ENCODE data around the gene LTBP1. TPM values are rescaled to one million over a fixed set of nuclear protein-coding genes. Genes with fewer than 3 reads are reported as not detected.

The LTBP1 gene
- total RNA-seq, 1 donor from 2014 or later, result 327 TPM

DNA sequence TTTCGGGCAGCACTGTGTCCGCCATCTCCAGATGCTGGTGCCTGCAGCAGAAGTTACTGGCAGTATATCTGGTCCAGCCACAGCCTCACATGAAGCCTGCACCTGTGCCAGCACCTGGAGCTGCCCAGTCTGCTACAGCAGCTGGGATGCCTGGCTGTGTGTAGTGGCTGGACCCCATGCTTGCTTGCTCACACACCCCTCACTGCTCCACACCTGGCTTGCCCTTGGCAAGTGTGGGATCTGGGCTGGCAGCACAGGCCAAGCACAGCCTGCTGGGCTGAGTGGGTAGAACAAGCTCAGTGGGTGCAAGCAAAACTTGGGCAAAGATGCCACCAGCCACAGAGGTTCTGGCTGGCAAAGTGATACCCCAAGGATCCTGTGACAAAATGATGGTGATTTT, 320.3 kb downstream of the LTBP1 start:
- Mint-ChIP-seq H3K27ac (ENCODE audit: unreplicated experiment) (no peak overlapping the region), H3K4me3 (ENCODE audit: unreplicated experiment) (no peak overlapping the region), H3K27me3 (ENCODE audit: unreplicated experiment) (peaks cover 2% of the 10 kb centered on the region), H3K9me3 (ENCODE audit: unreplicated experiment) (no peaks in the 10 kb centered on the region), H3K36me3 (ENCODE audit: low read depth, unreplicated experiment) (peaks cover 58% of the 10 kb centered on the region), H3K4me1 (ENCODE audit: unreplicated experiment) (peaks cover 4% of the 10 kb centered on the region)
- TF ChIP-seq, protein P1, sequence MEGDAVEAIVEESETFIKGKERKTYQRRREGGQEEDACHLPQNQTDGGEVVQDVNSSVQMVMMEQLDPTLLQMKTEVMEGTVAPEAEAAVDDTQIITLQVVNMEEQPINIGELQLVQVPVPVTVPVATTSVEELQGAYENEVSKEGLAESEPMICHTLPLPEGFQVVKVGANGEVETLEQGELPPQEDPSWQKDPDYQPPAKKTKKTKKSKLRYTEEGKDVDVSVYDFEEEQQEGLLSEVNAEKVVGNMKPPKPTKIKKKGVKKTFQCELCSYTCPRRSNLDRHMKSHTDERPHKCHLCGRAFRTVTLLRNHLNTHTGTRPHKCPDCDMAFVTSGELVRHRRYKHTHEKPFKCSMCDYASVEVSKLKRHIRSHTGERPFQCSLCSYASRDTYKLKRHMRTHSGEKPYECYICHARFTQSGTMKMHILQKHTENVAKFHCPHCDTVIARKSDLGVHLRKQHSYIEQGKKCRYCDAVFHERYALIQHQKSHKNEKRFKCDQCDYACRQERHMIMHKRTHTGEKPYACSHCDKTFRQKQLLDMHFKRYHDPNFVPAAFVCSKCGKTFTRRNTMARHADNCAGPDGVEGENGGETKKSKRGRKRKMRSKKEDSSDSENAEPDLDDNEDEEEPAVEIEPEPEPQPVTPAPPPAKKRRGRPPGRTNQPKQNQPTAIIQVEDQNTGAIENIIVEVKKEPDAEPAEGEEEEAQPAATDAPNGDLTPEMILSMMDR (IDR thresholded peaks at IDR 0.05; ENCODE audit: unreplicated experiment), result no peak
- DNase-seq (ENCODE audit: low spot score), result no peak

DNA sequence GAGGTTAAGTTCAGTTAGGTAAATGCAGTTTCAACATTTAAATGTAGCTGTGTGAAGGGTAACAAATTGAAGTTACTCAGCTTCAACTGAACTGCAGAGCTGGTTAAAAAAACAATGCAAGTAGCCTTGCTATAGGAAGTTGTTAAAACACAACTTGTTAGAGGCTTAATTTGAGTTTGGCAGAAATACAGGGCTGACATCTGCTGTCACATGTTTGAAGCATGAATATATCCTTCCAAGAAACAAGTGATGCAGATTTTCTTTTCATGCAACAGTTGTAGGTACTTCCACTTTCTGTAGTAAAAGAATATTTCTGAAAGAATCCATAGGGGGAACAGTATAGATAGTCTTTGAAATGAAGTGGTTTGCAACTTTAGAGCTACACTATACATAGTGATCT, 321.0 kb downstream of the LTBP1 start:
- Mint-ChIP-seq H3K27me3 (ENCODE audit: unreplicated experiment) (peaks cover 2% of the 10 kb centered on the region), H3K4me3 (ENCODE audit: unreplicated experiment) (no peak overlapping the region), H3K27ac (ENCODE audit: unreplicated experiment) (no peak overlapping the region), H3K4me1 (ENCODE audit: unreplicated experiment) (peaks cover 4% of the 10 kb centered on the region), H3K36me3 (ENCODE audit: low read depth, unreplicated experiment) (peaks cover 57% of the 10 kb centered on the region), H3K9me3 (ENCODE audit: unreplicated experiment) (no peaks in the 10 kb centered on the region)
- TF ChIP-seq, protein P1 (IDR thresholded peaks at IDR 0.05; ENCODE audit: unreplicated experiment), result no peak
- no peak for DNase-seq (ENCODE audit: low spot score)

GRCh38 chr2:33268246-33268831, 321.6 kb downstream of the LTBP1 start:
- peaks cover 2% of the 10 kb centered on the region for H3K27me3 Mint-ChIP-seq (ENCODE audit: unreplicated experiment)
- DNase-seq (ENCODE audit: low spot score), result no peak
- H3K4me3 Mint-ChIP-seq (ENCODE audit: unreplicated experiment), result no peak overlapping the region
- TF ChIP-seq, protein P1 (IDR thresholded peaks at IDR 0.05; ENCODE audit: unreplicated experiment), result no peak
- peaks cover 51% of the 10 kb centered on the region for H3K36me3 Mint-ChIP-seq (ENCODE audit: low read depth, unreplicated experiment)
- no peak overlapping the region for H3K27ac Mint-ChIP-seq (ENCODE audit: unreplicated experiment)
- H3K4me1 Mint-ChIP-seq (ENCODE audit: unreplicated experiment), result peaks cover 4% of the 10 kb centered on the region
- H3K9me3 Mint-ChIP-seq (ENCODE audit: unreplicated experiment), result no peaks in the 10 kb centered on the region

DNA sequence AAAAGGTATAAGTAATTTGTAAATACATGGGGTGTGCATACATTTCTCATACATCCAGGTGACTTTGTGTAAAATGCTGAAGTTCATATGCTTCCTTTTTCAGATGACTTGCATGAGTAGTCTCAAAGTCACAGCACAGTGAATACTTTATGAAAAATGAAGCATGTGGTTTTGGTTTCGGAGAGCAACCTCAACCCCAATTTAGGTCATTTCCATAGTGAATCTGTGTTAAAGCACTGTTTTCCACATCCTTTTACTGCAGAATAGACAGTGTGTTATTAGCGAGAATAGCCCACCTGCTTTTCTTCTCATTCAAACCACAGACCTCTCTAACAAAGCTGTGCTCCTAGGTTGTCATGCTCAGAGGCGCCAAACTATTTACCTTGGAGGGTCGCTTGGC, 325.2 kb downstream of the LTBP1 start:
- no peaks in the 10 kb centered on the region for H3K9me3 Mint-ChIP-seq (ENCODE audit: unreplicated experiment)
- H3K36me3 Mint-ChIP-seq (ENCODE audit: low read depth, unreplicated experiment), result peaks cover 52% of the 10 kb centered on the region
- TF ChIP-seq, protein P1 (IDR thresholded peaks at IDR 0.05; ENCODE audit: unreplicated experiment), result no peak
- H3K27ac Mint-ChIP-seq (ENCODE audit: unreplicated experiment), result no peak overlapping the region
- DNase-seq (ENCODE audit: low spot score), result no peak
- no peaks in the 10 kb centered on the region for H3K27me3 Mint-ChIP-seq (ENCODE audit: unreplicated experiment)
- peaks cover 4% of the 10 kb centered on the region for H3K4me1 Mint-ChIP-seq (ENCODE audit: unreplicated experiment)
- no peak overlapping the region for H3K4me3 Mint-ChIP-seq (ENCODE audit: unreplicated experiment)

- Mint-ChIP-seq H3K27me3 (ENCODE audit: unreplicated experiment) (no peaks in the 10 kb centered on the region), H3K27ac (ENCODE audit: unreplicated experiment) (no peak overlapping the region), H3K36me3 (ENCODE audit: low read depth, unreplicated experiment) (peaks cover 44% of the 10 kb centered on the region), H3K4me3 (ENCODE audit: unreplicated experiment) (no peak overlapping the region), H3K9me3 (ENCODE audit: unreplicated experiment) (no peaks in the 10 kb centered on the region), H3K4me1 (ENCODE audit: unreplicated experiment) (peaks cover 4% of the 10 kb centered on the region)
- TF ChIP-seq, protein P1 (IDR thresholded peaks at IDR 0.05; ENCODE audit: unreplicated experiment), result no peak
- no peak for DNase-seq (ENCODE audit: low spot score)
Measured at GRCh38 chr2:33273479-33273878, 326.7 kb downstream of the LTBP1 start.
